GM21529 (cell line): Measurements from ENCODE around the gene TIAM2.
"Not testable (repeated sequence)": the region's sequence is repeated elsewhere in the genome, so short reads cannot be mapped to it uniquely, and the experiment has no call there.

Source experiments
- ATAC-seq: cut with Tn5 transposase; IDR thresholded peaks from one replicate; pipeline ENCODE4 v1.9.1; 2021; ENCODE audit not compliant: unreplicated experiment

TIAM2 gene

GRCh38 chr6:155090166-155090565 is 95.1 kb downstream of the TIAM2 start:
- ATAC-seq: no peak

GRCh38 chr6:155091756-155092155 is 96.6 kb downstream of the TIAM2 start:
- ATAC-seq: no peak

DNA sequence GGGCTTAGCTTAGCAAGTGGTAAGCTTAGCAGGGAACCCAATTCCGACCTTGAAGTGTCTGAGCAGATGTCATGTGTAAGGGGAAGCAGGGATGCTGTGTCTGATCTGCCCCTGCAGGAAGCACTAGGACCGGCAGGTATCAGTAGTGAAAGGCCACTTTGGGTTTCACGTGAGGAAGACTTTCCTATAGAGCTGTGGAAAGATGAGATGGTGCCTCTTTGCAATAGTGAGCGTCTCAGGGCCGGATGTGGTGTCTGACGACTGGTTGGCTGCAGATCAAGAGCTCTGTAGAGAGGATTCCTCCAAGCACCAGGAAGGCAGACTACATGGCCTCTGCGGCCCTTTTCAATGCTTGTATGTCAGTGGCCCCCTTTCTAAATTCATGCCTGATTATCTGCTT is 98.3 kb downstream of the TIAM2 start:
- no peak for ATAC-seq

DNA sequence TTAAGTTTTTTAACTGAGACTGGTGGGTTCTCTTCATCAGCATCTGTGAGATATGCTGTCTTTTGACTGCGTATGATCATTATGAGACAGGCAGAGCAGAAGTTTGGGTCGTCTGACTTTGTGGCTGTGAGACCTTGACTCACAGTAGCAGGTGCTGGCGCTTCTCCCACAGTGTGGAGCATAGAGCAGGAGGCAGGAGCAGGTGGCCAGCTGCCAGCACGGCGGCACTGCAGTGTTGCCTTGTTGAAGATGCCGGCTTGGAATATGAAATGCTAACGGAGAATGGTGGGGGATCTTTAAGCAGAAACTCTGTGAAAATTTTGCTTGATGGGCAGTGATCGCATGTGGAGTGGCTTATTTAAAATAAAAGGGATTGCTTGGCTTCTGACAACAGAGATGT is 105.0 kb downstream of the TIAM2 start:
- no peak for ATAC-seq

DNA sequence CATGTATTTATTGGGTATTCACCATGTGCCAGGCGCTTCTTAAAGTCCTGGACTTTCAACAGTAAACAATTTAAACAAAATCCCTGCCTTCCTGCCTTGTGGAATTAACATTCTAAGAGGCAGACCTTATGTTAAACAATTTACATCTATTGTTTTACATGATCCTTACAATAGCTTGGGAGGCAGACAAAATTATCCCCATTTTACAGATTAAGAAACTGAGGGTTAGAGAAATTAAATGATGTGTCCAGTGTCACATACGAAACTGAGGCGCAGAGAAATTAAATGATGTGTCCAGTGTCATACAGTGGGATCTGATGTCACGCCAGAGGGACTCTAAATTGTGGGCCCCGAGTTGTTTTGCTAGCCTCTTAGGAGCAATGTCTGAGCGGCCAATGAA is 105.5 kb downstream of the TIAM2 start:
- ATAC-seq: no peak

GRCh38 chr6:155103083-155103645 is 108.0 kb downstream of the TIAM2 start:
- not testable (repeated sequence) for ATAC-seq

DNA sequence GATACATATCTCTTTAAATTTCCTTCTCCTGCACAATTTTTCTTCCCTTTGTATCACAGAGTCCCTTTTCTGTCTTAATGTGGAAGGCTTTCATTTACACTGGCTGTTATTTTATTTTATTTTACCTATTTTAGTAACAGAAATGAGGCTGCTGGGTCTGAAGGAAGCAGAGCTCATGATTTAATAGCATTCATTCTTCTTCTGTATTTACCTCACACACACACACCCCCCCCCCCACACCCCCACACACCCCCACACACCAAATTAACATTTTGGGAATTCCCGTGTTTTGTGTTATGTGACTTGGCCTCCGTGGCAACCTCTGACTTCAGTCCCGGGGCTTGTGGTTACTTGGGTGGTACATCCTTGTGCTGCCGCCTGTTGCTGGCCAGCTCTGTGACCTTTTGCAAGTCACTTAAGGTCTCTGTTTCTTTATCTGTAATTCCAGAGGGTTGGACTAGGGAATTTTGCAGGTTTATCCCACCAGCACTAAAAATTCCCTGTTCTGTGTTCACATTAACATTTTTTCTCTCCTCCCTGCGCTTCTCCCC is 108.8 kb downstream of the TIAM2 start:
- no peak for ATAC-seq

- ATAC-seq: no peak
Measured at GRCh38 chr6:155106456-155107115, 111.5 kb downstream of the TIAM2 start.

DNA sequence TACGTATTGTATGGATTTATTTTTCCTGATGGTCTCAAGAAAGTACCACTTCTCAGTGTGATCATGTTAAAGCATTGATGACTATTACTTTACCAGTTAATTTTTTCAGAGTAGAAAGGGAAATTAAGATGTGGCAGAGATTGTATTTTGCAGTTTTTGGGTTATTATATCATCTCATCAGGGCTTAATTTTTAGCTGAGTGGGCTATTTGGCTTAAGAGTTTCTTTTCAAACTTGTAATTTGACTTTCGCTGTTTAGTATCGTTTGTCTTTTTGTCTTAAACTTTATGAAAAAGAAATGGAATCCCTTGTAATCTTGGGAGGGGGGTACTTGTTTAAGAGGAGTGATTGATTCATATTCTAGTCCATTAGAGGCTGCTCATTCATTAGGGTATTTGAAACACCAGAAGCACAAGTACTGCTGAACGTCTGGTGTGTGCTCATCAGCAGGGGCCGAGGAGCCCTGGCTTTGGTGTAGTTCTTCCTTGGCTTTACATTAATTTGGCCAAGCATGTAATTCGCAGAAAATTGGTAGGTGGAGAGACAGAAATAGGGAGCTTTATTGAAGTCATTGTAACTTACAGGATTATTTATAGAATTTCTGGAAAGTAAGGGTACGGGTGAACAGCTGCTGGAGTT is 112.4 kb downstream of the TIAM2 start:
- no peak for ATAC-seq

- no peak for ATAC-seq
Measured at GRCh38 chr6:155108070-155108820, 113.1 kb downstream of the TIAM2 start.

GRCh38 chr6:155110721-155111120 is 115.6 kb downstream of the TIAM2 start:
- ATAC-seq: no peak

GRCh38 chr6:155112757-155113156 is 117.6 kb downstream of the TIAM2 start:
- no peak for ATAC-seq

GRCh38 chr6:155115893-155116570 is 120.9 kb downstream of the TIAM2 start:
- ATAC-seq: peak; percentile 58

DNA sequence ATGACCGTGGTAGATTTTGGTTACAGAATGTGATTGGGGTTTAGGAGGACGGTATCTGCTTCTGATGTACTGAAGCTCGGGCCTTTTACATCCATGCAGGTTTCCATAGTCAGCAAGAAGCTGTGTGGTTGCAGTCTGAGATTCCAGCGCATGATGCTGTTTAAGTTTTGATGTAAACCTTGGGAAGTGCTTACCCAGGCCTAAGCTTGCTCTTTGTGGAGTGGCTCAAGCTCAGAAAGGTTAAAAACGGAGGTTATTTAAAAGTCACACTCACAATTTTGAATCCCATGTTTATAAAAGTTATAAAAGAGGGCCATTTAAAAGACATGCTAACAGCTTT is 121.4 kb downstream of the TIAM2 start:
- ATAC-seq: no peak

- ATAC-seq: no peak
Measured at GRCh38 chr6:155117256-155117655, 122.1 kb downstream of the TIAM2 start.

GRCh38 chr6:155117785-155118184 is 122.7 kb downstream of the TIAM2 start:
- ATAC-seq: no peak

DNA sequence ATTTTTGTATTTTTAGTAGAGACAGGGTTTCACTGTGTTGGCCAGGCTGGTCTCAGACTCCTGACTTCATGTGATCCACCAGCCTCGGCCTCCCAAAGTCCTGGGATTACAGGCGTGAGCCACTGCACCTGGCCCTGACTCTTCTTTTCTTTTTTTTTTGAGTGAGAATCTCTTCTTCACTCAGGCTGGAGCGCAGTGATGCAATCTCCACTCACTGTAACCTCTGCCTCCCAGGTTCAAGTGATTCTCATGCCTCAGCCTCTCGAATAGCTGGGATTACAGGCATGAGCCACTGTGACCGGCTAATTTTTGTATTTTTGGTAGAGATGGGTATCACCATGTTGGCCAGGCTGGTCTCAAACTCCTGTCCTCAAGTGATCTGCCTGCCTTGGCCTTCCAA is 124.1 kb downstream of the TIAM2 start:
- ATAC-seq: not testable (repeated sequence)

DNA sequence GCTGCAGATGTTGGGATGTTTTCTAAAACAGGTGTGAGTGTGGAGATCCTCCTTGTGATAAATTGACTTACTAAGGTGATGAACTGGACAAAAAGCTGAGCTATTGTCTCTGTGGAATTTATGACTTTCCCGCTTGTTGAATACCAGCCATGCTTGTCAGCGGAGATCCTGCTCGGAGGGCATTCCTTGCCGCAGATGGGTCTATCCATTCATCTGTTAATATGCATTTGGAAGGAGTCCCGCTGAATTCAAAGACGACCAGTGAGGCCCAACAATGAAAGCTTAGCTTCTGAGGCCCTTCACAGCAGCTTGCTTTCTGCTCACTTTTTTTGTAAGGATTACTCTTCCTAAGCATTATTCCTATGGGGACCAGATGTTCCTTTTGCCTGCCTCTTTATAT is 124.9 kb downstream of the TIAM2 start:
- ATAC-seq: no peak

DNA sequence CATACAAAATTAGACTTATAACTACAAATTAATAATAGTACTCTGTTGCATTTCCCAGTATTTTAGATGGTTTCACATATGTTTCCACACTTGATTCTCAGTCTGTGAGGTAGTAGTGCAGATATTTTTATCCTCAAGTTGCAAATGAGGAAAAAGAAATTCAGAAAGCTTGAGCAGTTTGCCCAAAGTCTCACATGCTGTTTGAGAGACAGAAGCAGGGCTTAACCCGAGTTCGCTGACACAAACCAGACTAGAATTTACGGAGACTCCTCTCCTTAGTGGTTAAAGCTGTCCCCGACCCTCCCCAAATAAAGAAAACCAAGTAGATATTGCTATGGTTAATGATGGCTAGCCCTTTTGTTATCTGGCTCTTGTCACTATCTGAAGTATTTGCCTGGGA is 126.2 kb downstream of the TIAM2 start:
- no peak for ATAC-seq

DNA sequence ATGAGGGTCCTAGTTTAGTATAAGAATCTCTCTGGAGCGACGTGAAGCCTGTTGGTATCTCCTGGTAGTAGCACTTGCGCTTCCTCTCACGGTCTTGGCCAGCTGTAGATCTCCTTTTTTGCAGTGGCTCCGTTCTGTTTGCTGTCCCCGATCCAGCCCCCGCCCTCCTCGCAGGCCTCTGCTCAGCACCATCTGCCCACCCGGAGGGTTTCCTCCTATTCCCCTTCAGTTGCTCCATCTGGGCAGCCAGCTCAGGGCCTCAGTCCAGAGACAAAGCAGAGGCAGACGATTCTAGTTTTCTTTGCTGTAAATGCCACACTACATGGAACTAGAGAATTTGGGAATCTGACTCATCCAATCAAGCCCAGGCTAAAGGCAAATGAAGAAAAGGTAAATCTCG is 126.6 kb downstream of the TIAM2 start:
- no peak for ATAC-seq
